Nephron (organoid): ENCODE results near the gene CD151.
A peak's percentile ranks its signal among the peaks of the same experiment; 100 is the strongest.

Experiments used
- H3K27ac Mint-ChIP-seq, 3 experiments: 2 replicates each; pipeline ENCODE4 v1.8.0; 2020; ENCODE audit warnings: mixed read lengths in 3 of 3, mild to moderate bottlenecking in 2 of 3, moderate library complexity in 1 of 3
- H3K27me3 Mint-ChIP-seq: 2 replicates; pipeline ENCODE4 v1.8.0; 2021; ENCODE audit warnings: low read depth, mild to moderate bottlenecking, moderate library complexity, mixed read lengths
- H3K36me3 Mint-ChIP-seq: 2 replicates; pipeline ENCODE4 v1.8.0; 2020; ENCODE audit warnings: low read depth, mixed read lengths
- H3K4me1 Mint-ChIP-seq: 2 replicates; pipeline ENCODE4 v1.8.0; 2020; ENCODE audit warnings: mixed read lengths
- H3K4me3 Mint-ChIP-seq, 3 experiments: 2 replicates each; pipeline ENCODE4 v1.8.0; 2020; ENCODE audit warnings: mild to moderate bottlenecking in 3 of 3, mixed read lengths in 3 of 3, moderate library complexity in 2 of 3
- H3K9me3 Mint-ChIP-seq: 2 replicates; pipeline ENCODE4 v1.8.0; 2020; ENCODE audit warnings: mixed read lengths
- TF ChIP-seq, protein P1 (sequence below), 3 experiments: fragments of 200-600 bp; sonication (generic); IDR thresholded peaks; one replicate each; pipeline ENCODE4 v1.5.0; 2021; ENCODE audit warnings: antibody characterized with exemption in 3 of 3; ENCODE audit not compliant: unreplicated experiment in 3 of 3

CD151 gene

DNA sequence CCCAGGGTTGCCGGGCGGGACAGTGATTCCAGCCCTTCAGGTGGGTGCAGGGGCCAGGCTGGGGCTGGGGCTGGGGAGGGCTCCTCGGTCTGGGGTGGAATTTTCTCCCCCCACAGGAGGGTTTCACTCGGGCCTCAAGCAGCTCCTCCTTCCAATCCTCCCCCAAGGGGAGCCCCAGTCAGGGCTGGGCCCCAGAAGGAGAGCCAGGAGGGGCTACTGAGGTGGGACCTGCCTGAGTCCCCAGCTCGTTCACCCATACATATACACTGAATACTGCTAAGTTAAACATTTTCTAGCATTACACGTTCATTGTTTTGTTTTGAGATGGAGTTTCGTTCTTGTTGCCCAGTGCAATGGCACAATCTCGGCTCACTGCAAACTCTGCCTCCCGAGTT, 6.5 kb upstream of the CD151 start:
- TF ChIP-seq, protein P1, sequence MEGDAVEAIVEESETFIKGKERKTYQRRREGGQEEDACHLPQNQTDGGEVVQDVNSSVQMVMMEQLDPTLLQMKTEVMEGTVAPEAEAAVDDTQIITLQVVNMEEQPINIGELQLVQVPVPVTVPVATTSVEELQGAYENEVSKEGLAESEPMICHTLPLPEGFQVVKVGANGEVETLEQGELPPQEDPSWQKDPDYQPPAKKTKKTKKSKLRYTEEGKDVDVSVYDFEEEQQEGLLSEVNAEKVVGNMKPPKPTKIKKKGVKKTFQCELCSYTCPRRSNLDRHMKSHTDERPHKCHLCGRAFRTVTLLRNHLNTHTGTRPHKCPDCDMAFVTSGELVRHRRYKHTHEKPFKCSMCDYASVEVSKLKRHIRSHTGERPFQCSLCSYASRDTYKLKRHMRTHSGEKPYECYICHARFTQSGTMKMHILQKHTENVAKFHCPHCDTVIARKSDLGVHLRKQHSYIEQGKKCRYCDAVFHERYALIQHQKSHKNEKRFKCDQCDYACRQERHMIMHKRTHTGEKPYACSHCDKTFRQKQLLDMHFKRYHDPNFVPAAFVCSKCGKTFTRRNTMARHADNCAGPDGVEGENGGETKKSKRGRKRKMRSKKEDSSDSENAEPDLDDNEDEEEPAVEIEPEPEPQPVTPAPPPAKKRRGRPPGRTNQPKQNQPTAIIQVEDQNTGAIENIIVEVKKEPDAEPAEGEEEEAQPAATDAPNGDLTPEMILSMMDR (IDR thresholded peaks at IDR 0.05; ENCODE audit: unreplicated experiment in 3 of 3), result no peak
- H3K4me1 Mint-ChIP-seq, result peaks cover 28% of the 10 kb centered on the region
- H3K9me3 Mint-ChIP-seq, result no peaks in the 10 kb centered on the region
- H3K4me3 Mint-ChIP-seq, result peak overlapping the region; percentile 71 to 78 (median 71)
- H3K36me3 Mint-ChIP-seq, result peaks cover 8% of the 10 kb centered on the region
- H3K27ac Mint-ChIP-seq, result peak overlapping the region in 2 of 3 experiments; percentile 60 to 84
- H3K27me3 Mint-ChIP-seq, result peaks cover 37% of the 10 kb centered on the region

DNA sequence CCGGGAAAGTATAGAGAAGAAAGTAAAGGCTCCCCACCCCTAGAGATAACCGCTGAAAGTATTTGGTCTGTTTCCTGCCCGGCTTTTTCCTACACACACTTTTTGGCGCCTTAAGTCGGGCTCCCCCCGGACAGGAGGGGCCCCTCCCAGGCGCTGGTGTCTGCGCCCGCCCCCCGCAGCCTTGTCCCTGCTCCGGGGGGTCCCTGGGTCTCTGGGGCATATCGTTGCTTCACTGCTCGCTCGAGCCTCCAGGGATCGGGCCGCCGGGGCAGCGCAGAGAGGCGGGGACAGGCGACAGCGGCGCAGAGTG, 6.0 kb upstream of the CD151 start:
- H3K27ac Mint-ChIP-seq, result peak overlapping the region in 2 of 3 experiments; percentile 60 to 84

DNA sequence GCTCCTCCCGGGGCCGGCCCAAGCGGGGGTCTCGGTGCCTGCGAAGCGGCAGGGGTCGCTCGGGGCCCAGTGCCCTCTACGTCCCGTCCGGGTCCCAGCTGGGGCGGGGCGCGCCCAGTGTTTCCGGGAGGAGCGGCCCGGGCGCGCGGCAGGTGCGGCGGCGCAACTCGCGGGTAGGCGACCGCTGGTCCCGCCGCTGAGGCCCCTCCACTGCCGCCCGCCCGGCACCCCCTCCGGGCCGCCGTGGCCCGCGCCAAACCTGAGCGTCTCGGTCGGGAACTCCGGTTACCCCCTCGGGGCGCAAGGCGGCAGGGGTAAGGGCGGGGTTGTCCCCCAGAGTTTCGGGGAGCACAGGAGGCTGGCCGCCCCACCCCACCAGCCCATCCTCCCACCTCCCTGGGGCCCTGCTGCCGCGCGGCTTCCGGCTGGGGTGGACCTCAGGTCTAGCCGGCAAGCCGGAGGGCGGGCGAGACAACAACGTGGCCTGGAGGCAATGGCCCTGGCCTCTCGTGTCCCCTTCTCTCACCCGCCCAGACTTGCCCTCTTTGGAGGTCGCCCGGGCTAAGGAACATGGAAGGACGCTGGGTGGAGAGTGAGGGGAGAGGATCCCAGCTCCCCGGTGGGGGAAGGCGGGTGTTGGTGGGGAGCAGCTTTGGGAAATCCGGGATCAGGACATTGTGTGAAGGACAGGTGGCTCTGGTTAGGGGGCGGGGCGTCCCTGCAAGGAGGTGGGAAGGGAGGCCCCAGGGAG, 5.4 kb upstream of the CD151 start:
- TF ChIP-seq, protein P1 (IDR thresholded peaks at IDR 0.05; ENCODE audit: unreplicated experiment in 3 of 3), result no peak
- peaks cover 8% of the 10 kb centered on the region for H3K36me3 Mint-ChIP-seq

More for the DNA sequence above, 6.0 kb upstream of the CD151 start:
- Mint-ChIP-seq H3K4me1 (peaks cover 34% of the 10 kb centered on the region), H3K36me3 (peaks cover 8% of the 10 kb centered on the region), H3K27me3 (peaks cover 42% of the 10 kb centered on the region), H3K4me3 (peak overlapping the region; percentile 71 to 78 (median 71)), H3K9me3 (no peaks in the 10 kb centered on the region)
- TF ChIP-seq, protein P1 (IDR thresholded peaks at IDR 0.05; ENCODE audit: unreplicated experiment in 3 of 3), result no peak

DNA sequence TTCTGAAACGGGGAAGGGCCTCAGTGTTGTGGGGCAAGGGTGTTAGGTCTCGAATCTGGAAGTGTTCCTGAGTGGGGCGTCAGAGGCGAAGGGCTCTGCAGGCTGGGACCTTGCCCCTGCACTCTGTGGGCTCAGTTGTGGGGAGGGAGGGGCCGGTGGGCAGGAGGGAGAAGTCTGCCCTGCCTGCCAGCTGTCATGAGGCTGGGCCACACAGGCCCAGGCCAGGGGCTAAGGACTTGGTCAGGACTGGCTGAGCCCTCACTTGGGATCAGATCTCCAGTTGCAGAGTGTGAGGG, 4.9 kb upstream of the CD151 start, which contains the start of gene CRACR2B:
CRACR2B (plus strand) TSS at position 23 of the 296 bp plus-strand sequence. CDS start 689 bp downstream, outside the sequence.
- Mint-ChIP-seq H3K36me3 (peaks cover 8% of the 10 kb centered on the region), H3K4me1 (peaks cover 37% of the 10 kb centered on the region), H3K4me3 (peak within 1 kb of the TSS; percentile 73 to 79 (median 78)), H3K9me3 (no peaks in the 10 kb centered on the region), H3K27ac (peak within 1 kb of the TSS; percentile 29 to 84 (median 75)), H3K27me3 (peaks cover 45% of the 10 kb centered on the region)
- TF ChIP-seq, protein P1 (IDR thresholded peaks at IDR 0.05; ENCODE audit: unreplicated experiment in 3 of 3), result no peak

More for the DNA sequence above, 5.4 kb upstream of the CD151 start:
- Mint-ChIP-seq H3K4me1 (peaks cover 37% of the 10 kb centered on the region), H3K9me3 (no peaks in the 10 kb centered on the region), H3K27me3 (peaks cover 45% of the 10 kb centered on the region), H3K4me3 (peak overlapping the region; percentile 73 to 79 (median 78)), H3K27ac (peak overlapping the region; percentile 29 to 75 (median 75))

DNA sequence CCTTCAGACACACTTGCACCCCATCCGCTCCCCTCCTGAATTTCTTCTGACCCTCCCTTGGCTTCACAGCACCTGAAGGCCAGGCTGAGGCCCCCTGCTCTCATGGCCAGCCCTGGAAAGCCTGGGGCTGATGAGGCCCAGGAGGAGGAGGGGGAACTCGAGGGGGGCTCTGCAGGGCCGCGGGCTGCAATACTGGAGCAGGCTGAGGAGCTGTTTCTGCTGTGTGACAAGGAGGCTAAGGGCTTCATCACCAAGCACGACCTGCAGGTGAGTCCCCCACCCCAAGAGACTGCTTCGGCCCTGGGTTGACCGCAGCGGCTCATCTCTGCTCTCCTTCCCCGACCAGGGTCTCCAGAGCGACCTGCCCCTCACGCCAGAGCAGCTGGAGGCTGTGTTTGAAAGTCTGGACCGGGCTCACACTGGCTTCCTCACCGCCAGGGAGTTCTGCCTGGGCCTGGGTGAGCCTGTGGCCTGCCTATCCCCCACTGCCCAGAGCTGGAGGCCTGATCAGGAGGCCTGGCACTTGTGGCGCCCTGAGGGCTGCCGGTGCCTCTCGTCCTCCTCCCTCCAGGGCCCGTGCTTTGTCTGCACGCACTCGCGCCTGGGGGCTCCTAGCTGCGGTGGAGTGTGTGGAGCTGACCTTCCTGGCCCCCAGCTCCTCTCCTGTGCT, 4.1 kb upstream of the CD151 start:
- Mint-ChIP-seq H3K27me3 (peaks cover 45% of the 10 kb centered on the region), H3K36me3 (peaks cover 8% of the 10 kb centered on the region), H3K27ac (peak overlapping the region; percentile 29 to 75 (median 75)), H3K4me3 (peak overlapping the region; percentile 73 to 79 (median 78)), H3K4me1 (peaks cover 37% of the 10 kb centered on the region), H3K9me3 (no peaks in the 10 kb centered on the region)
- TF ChIP-seq, protein P1 (IDR thresholded peaks at IDR 0.05; ENCODE audit: unreplicated experiment in 3 of 3), result no peak
